ENCODE data around the gene THADA.

Gene THADA

GRCh38 chr2:43430489-43430888, 165.3 kb downstream of the THADA start:
- no peak for DNase-seq

DNA sequence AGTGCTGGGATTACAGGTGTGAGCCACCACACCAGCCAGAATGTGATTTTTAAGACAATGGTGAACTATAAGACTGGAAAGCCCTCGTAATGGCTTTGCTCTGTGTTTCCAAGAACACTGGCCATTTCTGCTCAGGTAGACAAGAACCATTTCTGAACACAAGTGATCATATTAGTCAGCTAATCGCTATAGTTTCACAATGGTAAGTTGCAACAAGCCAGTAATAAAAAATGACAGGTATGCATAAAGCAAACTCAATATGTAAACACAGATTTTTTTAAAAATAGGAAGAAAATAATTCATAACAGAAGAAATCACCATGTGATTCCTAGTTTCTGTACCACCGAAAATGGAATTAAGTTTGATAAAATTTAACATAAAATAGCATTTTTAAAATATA, 166.5 kb downstream of the THADA start:
- no peak for DNase-seq

DNA sequence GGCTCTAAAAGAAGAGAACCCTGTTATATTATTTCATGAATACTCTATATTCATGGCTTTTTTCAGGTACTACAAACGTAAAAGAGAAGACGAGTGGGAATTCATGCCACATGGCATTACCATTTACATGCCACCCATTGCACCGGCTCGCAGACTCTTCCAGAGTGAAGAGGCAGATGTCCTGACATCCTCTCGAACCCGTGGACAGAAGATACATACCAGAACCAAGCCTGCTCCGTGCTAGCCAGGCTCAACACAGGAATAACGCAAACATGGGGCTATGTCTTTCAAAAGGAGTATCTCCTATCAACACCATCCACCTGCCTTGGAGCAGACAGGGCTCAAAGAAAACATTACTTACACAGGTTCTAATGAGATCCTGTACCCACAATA, 168.8 kb downstream of the THADA start:
- no peak for DNase-seq

DNA sequence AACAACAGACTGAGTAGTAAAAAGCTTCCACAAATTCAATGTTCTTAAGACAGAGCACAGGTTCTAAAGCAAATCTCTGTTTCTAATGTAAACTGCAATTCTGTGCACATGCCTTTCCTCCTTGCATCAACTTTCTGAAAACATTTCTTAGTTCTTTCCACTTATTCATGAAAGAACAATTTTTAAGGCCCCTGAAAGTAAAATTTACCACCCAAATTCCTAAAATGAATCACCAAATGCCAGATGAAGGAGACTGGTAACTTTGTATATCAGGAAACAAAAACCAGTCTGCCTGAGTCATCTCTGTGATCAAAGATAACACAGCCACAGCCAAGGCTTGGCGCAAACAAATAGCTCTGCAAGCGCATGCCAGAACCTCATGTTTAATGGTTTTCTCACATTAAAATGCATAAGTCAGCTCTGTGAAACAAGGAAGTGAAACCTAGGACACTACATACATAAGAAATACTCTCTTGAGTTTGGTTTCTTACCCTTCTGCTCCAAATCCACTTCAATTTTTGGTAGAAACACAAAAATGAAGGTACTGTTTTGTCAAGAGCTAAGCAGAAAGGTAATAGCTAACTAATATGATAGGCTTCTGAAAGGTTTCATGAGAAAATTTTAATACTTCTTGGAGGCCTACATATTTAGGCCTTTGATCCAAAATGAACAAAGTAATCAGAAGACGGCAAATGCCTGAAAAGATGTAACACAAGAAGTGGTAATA, 169.4 kb downstream of the THADA start:
- no peak for DNase-seq

DNA sequence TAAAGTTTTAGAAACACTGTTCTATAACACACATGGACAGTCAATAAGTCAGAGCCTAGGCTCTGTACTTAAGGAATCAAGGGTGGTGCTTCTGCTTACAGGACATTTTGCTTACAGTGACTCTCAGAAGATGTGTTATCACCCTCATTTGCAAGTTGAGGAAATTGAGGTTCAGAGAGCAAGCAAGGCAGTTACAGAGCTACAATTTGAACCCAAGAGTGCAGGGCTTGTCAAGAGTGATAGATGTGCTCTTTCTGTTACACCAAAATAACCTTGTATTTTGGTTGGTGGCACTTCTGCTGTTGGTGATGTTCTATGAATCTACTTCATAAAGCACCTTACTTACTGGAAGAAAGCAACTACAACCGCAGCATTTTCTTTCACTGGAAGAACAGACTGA, 170.2 kb downstream of the THADA start:
- DNase-seq = no peak

DNA sequence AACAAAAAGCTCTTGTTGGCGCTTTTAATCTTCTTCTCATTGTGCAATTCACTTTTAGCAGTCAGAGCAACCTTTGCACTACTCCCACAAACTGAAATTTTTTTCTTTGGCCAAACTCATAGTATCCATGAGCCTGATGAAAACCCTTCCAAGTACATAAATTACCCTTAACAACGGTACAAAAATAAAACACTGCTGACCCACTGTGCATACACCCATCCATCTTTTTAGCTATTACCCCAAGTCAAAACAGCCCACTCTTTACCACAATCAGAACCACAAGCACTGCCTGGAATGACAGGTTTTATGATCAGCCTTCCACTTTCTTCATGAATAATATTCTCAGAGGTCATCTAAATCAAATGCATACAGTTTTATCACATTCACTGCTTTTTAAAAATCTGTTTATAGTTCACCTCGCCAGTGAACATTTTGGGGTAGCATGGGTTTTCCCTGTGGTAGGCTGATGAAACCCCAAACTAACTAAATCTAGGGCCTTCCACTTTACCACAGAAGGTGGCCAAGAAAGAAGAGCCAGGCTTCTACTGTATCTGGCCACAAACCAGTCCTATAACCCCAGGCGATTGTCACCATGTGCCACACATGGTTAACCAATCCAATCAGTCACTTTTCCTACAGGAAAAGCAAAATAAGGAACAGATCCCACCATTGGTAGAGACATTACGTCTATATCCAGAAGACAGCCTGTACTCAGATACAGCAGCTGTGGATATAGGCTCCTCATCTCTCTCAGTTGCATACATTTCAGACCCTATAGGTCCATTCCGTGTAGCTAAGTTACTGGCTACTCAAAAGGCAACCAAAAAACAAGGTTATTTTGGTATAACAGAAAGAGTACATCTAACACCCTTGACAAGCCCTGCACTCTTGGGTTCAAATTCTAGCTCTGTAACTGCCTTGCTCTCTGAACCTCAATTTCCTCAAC, 171.3 kb downstream of the THADA start:
- DNase-seq = no peak

- no peak for DNase-seq
Measured at GRCh38 chr2:43423941-43424261, 171.9 kb downstream of the THADA start.

DNA sequence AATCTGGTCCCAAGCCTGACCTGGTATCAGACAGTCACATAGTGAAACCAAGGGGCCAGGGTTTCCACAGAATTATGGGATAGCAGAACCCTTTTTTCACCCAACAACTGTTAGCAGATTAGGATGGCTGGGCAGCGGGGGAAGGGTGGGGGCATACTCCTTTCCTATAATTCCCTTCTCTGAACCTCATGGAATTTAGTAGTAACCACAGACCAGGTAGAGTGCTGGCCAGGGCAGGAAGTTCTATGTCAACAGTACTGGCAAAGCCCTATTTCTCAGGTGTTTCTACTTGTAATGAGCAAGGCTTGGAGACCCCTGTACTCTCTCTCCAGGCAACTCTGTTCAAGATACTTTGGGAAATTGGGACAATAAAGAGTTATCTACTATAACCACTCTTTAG, 174.6 kb downstream of the THADA start:
- DNase-seq = no peak

DNA sequence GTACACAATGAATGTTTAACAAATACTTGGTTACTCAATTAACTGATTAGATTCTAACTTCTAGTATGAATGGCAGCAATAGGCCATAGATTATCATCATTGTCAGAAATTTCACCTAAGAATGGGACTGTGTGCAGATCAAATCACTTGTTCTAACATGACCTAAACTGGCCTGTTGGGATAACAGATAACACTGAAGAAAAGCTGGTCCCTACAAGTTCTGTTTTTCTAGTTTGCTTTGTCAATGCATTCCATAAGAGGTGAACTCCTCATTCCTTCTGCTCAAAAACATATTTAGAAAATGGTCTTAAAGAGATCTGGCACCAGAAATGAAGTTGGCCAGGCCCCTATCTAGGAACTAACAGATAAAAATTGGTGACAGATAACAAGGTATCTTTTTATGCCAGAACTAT, 175.4 kb downstream of the THADA start:
- no peak for DNase-seq

- no peak for DNase-seq
Measured at GRCh38 chr2:43419876-43420275, 176.0 kb downstream of the THADA start.

GRCh38 chr2:43419243-43419642, 176.6 kb downstream of the THADA start:
- no peak for DNase-seq

DNA sequence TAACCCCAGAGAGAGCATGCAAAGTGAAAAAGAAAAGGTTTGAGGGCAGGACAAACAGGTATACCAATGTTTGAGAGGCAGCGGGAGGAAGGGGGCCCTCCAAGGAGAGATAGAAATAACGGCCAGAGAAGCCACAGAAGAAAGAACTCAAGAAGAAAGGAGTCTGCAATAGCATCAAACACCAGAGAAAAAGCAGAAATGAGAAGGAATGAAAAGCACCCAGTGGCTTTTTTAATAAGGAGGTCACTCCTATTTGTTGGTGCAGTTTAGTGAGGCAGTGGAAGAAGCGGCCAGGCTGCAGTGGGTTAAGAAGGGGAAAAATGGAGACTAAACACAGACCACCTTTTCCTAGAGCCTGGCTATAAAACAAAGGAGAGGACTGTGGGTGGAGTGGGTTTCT, 177.2 kb downstream of the THADA start:
- DNase-seq = no peak

DNA sequence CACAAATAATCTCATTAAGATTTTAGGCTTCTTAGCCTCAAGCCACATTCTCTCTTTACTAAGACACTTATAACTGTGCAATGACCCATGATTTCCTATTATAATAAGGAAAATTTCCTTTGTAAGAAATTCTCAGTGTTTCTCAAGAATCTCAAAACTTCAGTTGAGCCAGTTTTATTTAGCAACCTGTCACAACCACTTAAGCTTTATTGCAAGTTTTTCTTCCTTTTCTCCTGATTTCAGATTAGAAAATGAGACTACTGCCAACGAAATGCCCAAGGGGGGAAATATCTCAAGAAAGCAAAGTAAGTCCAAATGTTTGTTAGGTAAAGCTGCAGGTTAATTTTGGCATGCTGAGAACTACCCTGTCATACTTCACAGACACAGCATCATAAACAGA, 178.5 kb downstream of the THADA start:
- no peak for DNase-seq

- no peak for DNase-seq
Measured at GRCh38 chr2:43415592-43415991, 180.2 kb downstream of the THADA start.

DNA sequence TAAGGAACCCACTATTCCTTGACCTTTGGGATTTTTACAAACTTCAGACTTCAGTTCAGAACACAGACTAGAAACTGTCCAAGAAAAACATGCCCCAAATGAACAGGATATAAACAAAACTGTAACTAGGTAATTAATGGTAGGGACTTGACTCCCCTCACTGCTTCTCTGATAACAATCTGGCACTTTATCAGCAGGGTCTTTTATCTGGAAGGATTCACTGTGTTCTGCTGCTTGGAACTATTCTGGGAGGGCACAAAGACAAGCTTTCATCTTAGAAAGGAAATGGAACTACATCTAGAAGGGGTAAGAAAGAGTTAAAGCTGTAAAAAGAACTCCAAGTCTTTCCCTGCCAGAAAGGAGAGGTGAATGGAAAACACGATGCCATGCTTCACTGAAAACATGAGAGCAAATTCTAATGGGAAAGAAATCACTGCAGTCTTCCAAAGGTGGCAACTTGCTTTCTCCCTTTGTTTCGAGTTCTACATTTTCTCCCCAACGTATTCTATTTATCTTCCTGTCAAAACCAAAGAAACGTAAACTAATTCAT, 181.2 kb downstream of the THADA start:
- peak; percentile 8 for DNase-seq

- DNase-seq = no peak
Measured at GRCh38 chr2:43414033-43414432, 181.8 kb downstream of the THADA start.

DNA sequence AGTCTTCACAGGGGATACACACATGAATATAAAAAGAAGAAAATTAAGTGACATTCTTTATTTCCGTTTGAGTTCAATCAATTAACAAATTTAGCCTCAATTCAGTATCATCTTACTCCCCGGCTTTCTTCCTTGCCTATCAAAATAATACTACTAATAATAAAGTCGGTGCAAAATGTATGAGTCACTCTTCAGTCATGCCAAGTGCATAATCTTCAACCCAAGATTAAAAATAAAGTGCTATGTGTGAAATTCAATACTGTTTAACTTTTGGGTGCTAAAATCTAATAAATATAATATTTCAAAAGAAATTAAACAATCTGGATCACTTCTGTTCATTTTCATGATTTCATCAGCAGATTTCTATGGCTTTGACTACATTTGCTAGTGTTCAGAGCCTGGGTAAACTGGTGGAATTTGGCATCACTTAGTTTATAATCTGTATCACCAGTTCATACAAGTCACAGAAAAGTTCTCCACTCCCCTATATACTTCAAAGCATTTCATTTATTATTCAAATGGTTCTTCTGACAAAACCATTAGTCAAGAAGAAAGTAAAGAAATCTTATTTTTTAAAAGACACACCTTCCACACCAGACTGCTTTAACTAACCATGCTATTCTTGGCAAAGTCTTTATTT, 183.6 kb downstream of the THADA start:
- DNase-seq = no peak

- DNase-seq = no peak
Measured at GRCh38 chr2:43410055-43410604, 185.7 kb downstream of the THADA start.

- no peak for DNase-seq
Measured at GRCh38 chr2:43408407-43409160, 187.3 kb downstream of the THADA start.

DNA sequence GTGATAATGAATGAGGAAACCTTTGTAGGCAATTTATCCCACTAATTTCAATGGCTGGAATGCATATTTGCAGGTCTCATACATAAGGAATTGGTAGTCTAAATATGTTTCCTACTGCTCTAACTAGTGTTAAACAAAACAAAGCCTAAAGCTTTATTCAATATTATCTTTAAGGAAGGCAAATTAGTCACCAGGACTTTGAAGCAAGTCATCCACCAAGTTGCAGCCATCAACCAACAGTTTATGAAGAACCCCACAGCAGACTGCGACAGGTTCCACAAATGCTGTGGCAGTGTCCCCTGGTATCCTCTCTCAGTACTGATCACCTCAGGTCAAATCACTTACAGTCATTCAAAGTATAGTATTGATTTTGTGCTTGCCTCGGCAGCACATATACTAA, 187.9 kb downstream of the THADA start:
- no peak for DNase-seq

GRCh38 chr2:43406651-43407279, 189.1 kb downstream of the THADA start:
- DNase-seq = no peak

GRCh38 chr2:43405829-43406228, 190.0 kb downstream of the THADA start:
- no peak for DNase-seq

All from NCI-H510A treated with DMSO at 0.1 percent for 48 hours (cell line).